ENCODE data around the gene BACH2.

DNA sequence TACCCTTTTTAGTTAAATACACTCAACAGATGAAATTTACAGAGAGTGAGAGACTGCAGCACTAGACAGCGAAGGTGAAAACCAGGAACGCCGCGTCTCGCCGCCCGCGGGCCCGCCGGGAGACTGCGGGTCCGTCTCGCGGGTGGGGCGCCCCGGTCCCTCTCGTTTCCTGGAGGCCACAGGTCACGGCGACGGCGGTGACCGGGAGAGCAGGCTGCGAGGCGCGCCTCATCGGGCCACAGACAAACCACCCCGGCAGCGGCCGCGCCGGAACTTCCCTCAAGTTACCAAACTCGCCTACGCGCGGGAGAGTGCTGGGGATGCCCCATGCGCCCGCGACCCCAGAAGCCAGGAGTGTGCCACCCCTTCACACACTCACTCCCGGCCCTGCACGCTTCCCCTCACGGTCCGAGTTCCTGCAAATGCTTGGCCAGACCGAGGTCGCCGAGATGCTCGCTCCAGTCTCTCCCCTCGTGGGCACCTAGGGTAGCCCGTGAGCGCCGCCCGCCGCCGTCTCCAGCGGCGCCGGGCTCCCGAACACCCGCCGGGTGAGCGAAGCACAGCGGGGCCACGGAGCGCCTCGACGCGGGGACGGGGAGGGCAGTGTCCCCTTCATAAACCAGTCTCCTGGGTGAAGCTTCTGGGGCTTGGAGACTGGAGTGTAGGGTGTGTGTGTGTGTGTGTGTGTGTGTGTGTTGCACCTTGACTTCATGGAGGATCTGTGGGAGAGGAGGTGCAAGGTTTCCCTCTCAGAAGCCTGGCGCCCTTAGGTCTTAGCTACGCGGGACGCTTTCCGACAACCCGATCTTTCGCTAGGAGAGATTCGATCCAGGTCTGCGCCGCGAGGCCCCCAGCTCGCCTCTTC, 1.4 kb downstream of the BACH2 start:
- TF ChIP-seq, protein P1, sequence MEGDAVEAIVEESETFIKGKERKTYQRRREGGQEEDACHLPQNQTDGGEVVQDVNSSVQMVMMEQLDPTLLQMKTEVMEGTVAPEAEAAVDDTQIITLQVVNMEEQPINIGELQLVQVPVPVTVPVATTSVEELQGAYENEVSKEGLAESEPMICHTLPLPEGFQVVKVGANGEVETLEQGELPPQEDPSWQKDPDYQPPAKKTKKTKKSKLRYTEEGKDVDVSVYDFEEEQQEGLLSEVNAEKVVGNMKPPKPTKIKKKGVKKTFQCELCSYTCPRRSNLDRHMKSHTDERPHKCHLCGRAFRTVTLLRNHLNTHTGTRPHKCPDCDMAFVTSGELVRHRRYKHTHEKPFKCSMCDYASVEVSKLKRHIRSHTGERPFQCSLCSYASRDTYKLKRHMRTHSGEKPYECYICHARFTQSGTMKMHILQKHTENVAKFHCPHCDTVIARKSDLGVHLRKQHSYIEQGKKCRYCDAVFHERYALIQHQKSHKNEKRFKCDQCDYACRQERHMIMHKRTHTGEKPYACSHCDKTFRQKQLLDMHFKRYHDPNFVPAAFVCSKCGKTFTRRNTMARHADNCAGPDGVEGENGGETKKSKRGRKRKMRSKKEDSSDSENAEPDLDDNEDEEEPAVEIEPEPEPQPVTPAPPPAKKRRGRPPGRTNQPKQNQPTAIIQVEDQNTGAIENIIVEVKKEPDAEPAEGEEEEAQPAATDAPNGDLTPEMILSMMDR (IDR thresholded peaks at IDR 0.05) = peak in 1 of 3 experiments; percentile 11
- TF ChIP-seq POLR2A (IDR thresholded peaks at IDR 0.05) (no peak), POLR2AphosphoS5 (IDR thresholded peaks at IDR 0.05; ENCODE audit: insufficient read depth in 1 of 2, low read depth in 1 of 2) (peak in 1 of 2 donors; percentile 56)
